ENCODE results near the gene POLR1E.
A peak's percentile ranks its signal among the peaks of the same experiment; 100 is the strongest.
"Not testable (repeated sequence)": the region's sequence is repeated elsewhere in the genome, so short reads cannot be mapped to it uniquely, and the experiment has no call there.

Gene POLR1E

GRCh38 chr9:37501957-37502596 is 16.3 kb downstream of the POLR1E start:
- no peak for DNase-seq (ENCODE audit: low read depth in 2 of 2)

DNA sequence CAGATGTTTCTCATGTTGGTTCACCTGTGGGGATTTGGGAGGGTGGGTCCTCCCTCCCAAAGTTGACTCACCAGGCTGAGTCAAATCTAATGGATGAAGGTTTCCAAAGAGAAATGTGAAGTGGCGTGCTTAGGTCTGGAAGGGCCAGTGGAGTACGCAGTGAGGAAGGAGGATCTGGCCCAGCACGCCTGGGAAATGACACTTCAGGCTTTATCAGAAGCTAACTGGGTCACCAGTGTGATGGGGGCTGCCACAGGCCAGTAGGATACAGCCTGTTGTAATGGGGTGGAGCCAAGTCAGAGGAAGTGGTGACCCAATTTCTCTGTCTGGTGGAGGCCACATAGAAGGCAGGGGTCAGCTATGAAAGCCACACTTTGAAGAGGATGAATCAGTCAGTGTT is 18.0 kb downstream of the POLR1E start:
- DNase-seq (ENCODE audit: low read depth in 2 of 2): peak in 1 of 2 donors; percentile 7

DNA sequence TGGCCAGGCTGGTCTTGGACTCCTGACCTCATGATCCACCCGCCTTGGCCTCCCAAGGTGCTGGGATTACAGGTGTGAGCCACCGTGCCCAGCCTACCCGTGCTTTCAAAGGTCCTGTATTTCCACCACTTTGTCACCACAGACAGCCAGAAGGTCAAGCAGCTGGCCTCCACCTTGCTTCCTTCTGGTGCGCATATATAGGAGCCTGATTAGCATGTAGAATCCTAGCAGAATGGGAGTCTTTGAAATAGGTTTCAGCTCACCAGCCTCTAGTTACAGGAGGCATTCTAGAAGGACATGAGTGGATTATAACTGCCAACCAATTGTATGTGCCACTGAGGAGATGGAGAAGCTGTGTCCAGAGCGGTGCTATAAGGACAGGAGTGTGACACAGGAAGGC is 18.9 kb downstream of the POLR1E start:
- no peak for DNase-seq (ENCODE audit: low read depth in 2 of 2)

DNA sequence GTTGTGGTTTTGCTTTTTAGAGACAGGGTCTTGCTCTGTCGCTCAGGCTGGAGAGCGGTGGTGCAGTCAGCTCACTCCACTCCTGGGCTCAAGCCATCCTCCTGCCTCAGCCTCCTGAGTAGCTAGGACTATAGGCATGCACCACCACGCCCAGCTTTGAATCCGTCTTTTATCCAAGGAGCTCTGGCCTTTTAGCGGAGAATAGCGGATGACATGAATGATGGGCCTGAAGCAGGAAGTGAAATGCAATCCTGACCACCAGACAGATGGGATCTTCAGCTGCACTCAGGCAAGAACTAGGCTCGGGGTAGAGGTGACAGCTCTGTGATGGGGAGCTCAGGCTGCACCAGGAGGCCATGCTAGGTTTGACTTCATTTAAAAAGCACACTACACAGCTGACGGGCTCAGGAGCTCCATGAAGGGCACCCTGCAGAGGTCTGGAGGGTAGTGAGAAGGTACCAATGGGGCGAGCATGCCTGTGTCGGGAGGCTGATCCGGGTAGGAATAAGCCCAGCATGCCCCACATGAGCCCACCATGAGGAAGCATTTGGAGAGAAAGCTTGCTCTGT is 21.9 kb downstream of the POLR1E start:
- no peak for DNase-seq (ENCODE audit: low read depth in 2 of 2)

DNA sequence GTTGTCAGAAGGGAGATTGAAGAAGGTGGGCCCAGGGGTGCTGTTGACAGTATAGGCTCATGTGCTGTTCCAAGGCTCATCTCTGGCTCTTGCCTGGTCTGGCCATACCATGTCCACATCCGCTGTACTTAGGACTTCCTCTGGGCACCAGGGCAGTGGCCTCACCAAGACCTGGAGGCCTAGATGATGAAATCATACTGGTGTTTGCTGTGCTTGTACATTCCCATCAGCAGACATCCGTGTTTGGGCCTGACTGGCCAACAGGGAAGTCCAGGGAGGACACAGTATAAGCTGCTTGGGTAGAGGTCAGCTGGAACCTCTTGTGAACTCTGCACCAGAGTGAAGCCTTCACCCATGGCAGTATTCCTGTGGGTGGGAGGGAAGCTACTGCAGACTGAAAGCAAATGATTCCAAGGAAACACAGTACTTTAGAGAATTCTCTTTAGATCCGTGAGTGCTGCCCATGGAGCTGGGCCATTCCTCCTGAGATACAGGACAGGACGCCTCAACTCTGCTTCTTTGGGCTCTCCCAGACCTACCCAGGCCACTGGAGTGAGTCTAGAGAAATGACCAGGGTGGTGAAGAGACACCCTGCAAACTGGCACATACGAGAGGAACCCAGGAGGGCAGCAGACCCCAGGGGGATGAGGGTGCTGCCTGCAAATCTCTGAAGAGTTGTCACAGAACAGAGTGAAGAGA is 22.5 kb downstream of the POLR1E start:
- DNase-seq (ENCODE audit: low read depth in 2 of 2): no peak

- no peak for DNase-seq (ENCODE audit: low read depth in 2 of 2)
Observed at GRCh38 chr9:37508834-37509206, 23.1 kb downstream of the POLR1E start.

DNA sequence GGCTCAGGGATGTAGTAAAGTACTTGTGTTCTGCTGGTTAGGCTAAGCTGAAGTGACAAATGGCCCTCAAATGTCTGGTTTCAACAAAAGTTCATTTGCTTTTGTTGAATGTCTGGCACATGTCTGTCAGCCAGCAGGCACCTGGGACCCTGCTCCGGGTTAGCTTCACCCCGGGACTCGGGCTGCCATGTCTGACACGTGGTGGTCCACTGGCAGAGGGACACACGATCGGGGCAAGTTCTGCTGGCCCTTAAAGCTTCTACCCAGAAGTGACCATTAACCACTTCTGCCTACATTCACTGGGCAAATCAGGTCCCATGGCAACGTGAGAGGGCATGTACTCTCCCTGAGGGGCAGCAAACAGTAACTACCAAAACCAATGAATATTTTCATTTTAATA is 23.8 kb downstream of the POLR1E start:
- DNase-seq (ENCODE audit: low read depth in 2 of 2): no peak

DNA sequence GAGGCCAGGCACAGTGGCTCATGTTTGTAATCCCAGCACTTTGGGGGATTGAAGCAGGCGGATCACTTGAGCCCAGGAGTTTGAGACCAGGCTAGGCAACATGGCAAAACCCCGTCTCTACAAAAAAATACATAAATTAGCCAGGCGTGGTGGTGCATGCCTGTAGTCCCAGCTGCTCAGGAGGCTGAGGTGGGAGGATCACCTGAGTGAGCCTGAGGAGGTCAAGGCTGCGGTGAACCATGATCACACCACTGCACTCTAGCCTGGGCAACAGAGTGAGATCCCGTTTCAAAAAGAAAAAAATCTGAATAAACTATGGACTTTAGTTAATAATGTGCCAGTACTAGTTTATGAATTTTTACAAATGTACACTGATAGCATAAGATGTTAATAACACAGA is 24.3 kb downstream of the POLR1E start:
- not testable (repeated sequence) for DNase-seq (ENCODE audit: low read depth in 2 of 2)

- DNase-seq (ENCODE audit: low read depth in 2 of 2): no peak
Observed at GRCh38 chr9:37511016-37512010, 25.6 kb downstream of the POLR1E start.

DNA sequence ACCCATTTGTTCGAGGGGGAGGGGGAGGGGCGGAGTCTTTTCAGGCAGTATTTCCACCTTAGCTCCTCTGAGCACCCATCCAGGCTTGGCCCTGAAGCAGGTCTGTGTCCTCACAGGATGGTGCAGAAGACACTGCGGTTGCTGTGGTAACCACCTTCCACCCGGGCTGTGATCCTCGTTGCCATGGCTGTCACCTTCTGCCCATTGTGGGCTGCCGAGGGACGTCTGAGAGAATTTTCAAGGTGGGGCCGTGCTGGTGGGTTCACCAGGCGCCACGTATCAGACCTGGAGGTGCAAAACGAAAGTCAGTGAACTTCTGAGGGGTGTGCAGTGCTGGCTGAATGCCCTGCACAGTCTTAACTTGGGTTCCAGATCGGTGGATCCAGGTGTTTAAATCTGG is 26.7 kb downstream of the POLR1E start:
- peak in 1 of 2 donors; percentile 19 for DNase-seq (ENCODE audit: low read depth in 2 of 2)

DNA sequence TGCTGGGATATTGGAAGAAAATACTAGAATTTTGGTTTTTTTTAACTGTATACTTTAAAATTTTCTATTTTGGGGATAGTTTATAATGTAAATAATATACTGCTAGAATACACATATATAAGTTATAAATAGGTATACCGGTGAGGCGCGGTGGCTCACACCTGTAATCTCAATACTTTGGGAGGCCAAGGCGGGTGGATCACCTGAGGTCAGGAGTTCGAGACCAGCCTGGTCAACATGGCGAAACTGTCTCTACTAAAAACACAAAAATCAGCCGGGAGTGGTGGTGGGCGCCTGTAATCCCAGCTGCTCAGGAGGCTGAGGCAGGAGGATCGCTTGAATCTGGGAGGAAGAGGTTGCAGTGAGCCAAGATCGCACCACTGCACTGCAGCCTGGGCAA is 28.7 kb downstream of the POLR1E start:
- not testable (repeated sequence) for DNase-seq (ENCODE audit: low read depth in 2 of 2)

- no peak for DNase-seq (ENCODE audit: low read depth in 2 of 2)
Observed at GRCh38 chr9:37514999-37515398, 29.3 kb downstream of the POLR1E start.

GRCh38 chr9:37515620-37516258 is 30.0 kb downstream of the POLR1E start:
- no peak for DNase-seq (ENCODE audit: low read depth in 2 of 2)

- DNase-seq (ENCODE audit: low read depth in 2 of 2): no peak
Observed at GRCh38 chr9:37517923-37518322, 32.2 kb downstream of the POLR1E start.

DNA sequence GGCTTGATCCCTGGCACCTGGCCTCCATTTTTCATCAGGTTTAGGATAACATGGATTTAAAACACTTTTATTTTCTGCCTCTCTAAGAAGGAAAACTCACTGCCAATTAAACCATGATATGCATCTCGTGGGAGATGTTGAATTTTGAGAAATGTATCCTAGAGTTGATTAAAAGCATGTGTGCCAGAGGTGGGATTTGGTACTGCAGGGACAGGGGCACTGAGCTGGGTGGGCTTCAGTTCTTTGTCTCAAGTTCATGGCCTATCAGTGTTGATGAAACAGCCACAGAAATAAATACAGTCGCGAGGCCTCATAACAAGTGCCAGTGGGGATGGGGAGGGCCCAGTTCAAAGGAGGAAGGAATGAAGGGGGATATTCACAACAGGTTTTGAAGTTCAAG is 34.9 kb downstream of the POLR1E start:
- DNase-seq (ENCODE audit: low read depth in 2 of 2): no peak

DNA sequence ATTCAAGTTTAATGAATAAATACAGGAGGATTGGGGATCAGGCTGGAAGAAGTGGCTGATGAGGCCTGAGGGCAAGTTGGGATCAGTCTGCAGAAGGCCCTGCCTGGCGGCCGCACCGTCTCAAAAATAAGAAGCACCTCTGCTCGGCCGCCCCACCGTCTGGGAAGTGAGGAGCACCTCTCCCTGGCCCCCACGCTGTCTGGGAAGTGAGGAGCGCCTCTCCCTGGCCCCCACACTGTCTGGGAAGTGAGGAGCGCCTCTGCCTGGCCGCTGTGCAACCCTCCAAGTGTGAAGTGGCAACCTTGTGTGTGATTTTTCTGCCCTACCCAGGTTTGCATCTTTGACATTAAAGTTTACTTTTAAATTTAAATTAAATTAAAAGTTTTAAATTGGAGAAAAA is 35.4 kb downstream of the POLR1E start:
- no peak for DNase-seq (ENCODE audit: low read depth in 2 of 2)

DNA sequence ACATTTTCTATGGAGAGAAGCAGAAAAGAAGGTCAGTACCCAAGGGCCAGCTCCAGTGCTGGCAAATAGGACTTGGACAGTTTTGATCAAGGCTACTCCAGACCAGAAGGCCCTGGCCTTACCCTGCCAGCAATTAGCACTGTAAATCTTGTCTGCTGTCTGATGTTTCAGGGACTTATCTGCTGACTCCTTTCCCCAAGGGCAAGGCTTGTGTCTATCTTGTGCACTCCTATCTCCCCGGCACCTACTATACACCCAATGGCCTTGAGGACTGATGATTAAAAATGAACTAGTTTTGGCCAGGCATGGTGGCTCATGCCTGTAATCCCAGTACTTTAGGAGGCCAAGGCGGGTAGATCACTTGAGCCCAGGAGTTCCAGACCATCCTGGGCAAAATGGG is 37.2 kb downstream of the POLR1E start:
- no peak for DNase-seq (ENCODE audit: low read depth in 2 of 2)

- DNase-seq (ENCODE audit: low read depth in 2 of 2): no peak
Observed at GRCh38 chr9:37523916-37524315, 38.2 kb downstream of the POLR1E start.

DNA sequence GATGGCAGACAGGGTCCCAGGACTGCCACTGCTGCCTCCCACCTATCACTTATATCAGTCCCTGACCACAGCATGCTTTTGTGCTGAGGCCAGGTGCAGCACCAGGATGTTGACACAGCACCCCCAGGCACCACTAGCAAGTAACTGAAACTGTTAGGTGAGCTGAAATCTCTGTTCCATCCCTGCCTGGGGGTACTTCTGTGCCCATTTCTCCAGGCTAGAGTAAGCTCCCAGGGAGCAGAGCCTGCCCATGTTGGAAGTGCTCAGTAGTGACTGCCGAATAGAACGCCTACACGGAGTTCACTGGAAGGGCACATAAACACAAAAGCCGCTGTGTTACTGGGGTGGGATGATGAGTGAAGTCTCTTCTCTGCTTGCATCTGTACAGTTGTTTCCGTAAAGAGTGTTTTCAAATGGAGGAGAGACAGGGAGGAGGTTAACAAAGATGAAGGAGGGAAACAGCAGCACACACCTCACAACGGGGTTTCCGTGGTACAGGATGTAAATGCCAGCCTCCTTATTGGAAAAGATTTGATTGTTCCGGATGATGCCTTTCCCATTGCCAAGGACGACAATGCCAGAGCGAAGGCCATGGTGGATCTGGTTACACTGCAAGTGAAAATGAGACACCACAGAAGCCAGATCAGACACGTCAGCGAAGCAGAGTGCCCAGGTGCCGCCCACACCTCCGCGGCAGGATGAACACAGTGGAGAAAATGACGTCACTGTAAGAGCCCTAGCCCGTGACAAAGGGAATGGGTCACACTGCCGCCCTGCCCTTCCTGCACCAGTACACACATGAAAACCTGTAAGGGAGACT is 43.1 kb downstream of the POLR1E start:
- DNase-seq (ENCODE audit: low read depth in 2 of 2): peak; percentile 22 to 49

DNA sequence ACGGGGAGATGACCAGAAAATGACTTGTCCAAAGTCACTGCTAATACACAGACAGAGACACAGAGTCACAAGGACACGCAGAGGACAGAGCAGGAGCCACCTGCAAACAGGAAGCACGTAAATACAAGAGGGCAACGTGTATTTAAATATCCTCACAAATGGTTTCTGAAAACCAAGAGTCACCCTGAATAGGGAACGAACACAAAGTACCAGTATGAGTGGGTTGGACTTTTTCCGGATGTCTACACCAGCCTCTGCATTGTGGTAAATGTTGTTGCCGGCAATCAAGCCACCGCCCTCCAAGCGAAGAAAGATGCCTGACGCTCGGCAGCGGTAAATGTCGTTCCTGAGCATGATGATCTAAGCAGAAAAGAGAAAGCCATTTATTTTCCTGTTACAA is 46.0 kb downstream of the POLR1E start:
- no peak for DNase-seq (ENCODE audit: low read depth in 2 of 2)

DNA sequence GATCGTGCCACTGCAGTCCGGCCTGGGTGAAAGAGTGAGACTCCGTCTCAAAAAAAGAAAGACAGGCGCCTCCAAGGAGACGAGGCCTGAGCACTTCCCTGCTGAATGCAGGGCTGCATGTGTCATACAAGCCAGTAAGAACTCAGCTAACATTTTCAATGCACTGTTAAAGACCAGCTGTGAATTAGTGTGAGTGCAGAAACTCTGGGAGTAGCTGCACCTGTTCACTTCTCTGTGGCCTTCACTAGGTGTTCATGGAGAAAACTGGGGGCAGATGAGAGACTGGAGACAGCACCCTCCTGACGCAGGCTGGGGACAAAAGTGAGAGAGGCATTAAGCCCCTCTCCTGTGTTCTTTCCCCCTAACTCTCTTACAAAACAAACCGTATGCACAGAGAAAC is 48.7 kb downstream of the POLR1E start:
- DNase-seq (ENCODE audit: low read depth in 2 of 2): no peak
